ENCODE data around the gene USP40.

DNA sequence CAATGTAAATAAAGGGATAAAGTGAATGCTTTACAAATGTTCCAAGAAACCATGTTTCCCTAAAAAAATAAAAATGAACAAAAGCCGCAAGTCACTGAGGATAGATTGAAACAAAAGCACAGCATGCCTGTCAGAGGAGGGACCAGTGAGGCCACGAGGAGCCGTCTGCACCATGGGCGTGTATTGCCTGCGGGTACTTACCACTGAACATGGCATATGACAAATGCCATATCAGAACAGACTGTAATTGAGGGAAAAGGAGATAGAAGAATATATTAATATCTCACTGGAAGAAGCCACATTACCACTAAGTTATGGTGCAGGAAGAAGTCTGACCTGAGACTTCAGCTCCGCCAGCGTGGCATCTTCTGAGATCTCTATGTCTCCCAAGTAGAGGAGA lies 75.8 kb downstream of the USP40 start:
- no peak for TF ChIP-seq L3MBTL2 (conservative IDR thresholded peaks at IDR 0.05)
- TF ChIP-seq FOXM1 (IDR thresholded peaks at IDR 0.05; ENCODE audit: borderline replicate concordance): no peak
- TF ChIP-seq SUZ12 (IDR thresholded peaks at IDR 0.05): no peak
- no peak for TF ChIP-seq SP1 (IDR thresholded peaks at IDR 0.05)
- no peak for TF ChIP-seq CTBP1 (IDR thresholded peaks at IDR 0.05; ENCODE audit: borderline replicate concordance)
- TF ChIP-seq BHLHE40 (IDR thresholded peaks at IDR 0.05; ENCODE audit: borderline replicate concordance): no peak

Data from HEK293T (cell line).